Stimulated activated naive CD8-positive, alpha-beta T cell treated with anti-CD3 and anti-CD28 coated beads, Interleukin-15, Interleukin-2, amounts not matched to agents 100 ng/mL and 50 ng/mL, for 24 hours (primary cell): ENCODE data around the gene POLR2L.

ENCODE experiments used
- H3K27ac Mint-ChIP-seq: one replicate; pipeline ENCODE4 v1.8.0; 2021; ENCODE audit warnings: mild to moderate bottlenecking, mixed read lengths
- H3K27me3 Mint-ChIP-seq: one replicate; pipeline ENCODE4 v1.8.0; 2021; ENCODE audit warnings: mixed read lengths
- H3K36me3 Mint-ChIP-seq: one replicate; pipeline ENCODE4 v1.8.0; 2021; ENCODE audit warnings: low read depth, mixed read lengths
- H3K4me1 Mint-ChIP-seq: one replicate; pipeline ENCODE4 v1.8.0; 2021; ENCODE audit warnings: low read depth, mixed read lengths
- H3K4me3 Mint-ChIP-seq: one replicate; pipeline ENCODE4 v1.8.0; 2021; ENCODE audit warnings: mild to moderate bottlenecking, mixed read lengths
- H3K9me3 Mint-ChIP-seq: one replicate; pipeline ENCODE4 v1.8.0; 2021; ENCODE audit warnings: mixed read lengths

The POLR2L gene

GRCh38 chr11:798093-798713, 44.1 kb downstream of the POLR2L start, which contains the start of gene SLC25A22:
TSS of gene SLC25A22 (minus strand) at chr11:798281. CDS start at chr11:795006, 3,275 bp downstream.
- Mint-ChIP-seq H3K4me3 (peak within 1 kb of the TSS; percentile 87), H3K36me3 (no peaks in the 10 kb centered on the region), H3K27me3 (no peaks in the 10 kb centered on the region), H3K9me3 (no peaks in the 10 kb centered on the region), H3K27ac (peak within 1 kb of the TSS; percentile 71), H3K4me1 (peaks cover 13% of the 10 kb centered on the region)

DNA sequence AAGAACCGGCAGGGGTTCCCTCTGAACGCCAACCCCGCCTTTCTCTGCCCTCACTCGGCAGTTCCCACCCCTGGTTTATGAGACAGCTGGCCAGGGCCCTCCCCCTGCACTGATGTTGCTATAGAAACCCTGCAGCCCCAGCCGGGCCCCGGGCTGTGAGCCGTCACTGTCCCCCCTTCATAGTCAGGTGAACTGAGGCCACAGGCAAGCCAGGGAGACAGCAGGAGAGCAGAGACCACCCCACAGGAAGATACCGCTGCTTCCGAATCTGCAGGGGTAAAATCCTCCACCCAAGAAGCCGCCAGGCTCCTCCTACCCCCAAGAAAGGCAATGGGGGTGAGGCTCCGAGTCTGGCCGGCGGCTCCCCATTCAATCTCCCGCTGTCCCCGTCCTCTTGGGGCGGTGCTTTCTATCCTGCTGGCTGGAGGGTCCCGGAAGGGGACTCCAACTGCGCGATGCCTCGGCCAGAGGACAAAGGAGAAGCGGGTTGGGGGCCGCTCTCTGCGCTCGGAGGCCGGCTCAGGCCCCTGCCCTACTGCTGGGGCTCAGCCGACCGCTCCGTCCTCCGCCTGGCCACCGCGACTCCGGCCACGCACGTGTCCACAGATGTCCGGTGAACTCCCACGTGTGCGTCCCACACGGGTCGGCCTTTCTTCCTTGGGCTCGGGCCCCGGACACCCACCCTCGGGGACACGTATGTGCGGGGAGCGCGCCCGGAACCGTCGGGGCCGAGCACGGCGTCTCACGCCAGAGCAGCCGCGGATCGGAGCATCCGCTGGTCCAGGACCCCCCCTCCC, 44.8 kb downstream of the POLR2L start:
- Mint-ChIP-seq H3K4me3 (peak overlapping the region; percentile 87), H3K36me3 (no peaks in the 10 kb centered on the region), H3K4me1 (peaks cover 10% of the 10 kb centered on the region), H3K27ac (peak overlapping the region; percentile 71), H3K9me3 (no peaks in the 10 kb centered on the region), H3K27me3 (no peaks in the 10 kb centered on the region)

DNA sequence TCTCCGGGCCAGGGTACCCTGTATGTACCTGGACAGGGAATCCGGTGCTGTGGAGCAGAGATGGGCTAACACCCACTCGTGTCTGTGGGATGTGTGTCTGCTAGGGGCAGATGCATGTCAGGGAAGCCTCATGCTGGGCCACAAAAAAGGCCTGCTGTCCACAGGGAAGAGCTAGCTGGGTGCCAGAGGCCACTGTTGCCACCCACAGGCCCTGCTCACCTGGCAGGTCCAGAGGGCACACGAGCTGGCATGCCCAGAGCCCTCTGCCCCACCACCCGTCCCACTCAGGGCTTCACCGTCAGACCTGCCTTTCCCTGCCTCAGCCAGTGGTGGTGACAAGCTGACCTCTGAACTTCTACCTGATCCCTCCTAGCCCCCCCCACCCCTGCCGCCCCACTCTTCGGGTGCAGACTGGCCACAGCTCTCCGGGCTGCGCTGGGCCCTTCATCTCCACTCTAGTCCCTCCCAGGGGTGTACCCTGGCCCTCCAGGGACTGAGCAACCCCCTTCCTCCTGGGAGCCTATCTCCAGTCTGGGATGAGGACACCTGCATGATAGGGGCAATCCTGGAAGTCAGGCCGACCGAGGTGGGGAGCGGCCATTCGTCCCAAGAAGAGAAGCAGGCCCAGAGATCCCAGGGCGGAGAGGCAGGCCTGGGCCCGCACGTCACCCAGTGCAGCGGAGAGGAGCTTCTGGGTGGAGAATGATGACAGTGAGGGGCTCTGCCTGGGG, 45.6 kb downstream of the POLR2L start:
- peak overlapping the region; percentile 87 for H3K4me3 Mint-ChIP-seq

GRCh38 chr11:795634-796564, 46.4 kb downstream of the POLR2L start:
- no peaks in the 10 kb centered on the region for H3K27me3 Mint-ChIP-seq
- no peaks in the 10 kb centered on the region for H3K9me3 Mint-ChIP-seq
- peak overlapping the region; percentile 74 for H3K27ac Mint-ChIP-seq
- peaks cover 8% of the 10 kb centered on the region for H3K36me3 Mint-ChIP-seq
- H3K4me1 Mint-ChIP-seq = peaks cover 10% of the 10 kb centered on the region
- H3K4me3 Mint-ChIP-seq = peak overlapping the region; percentile 87

More for the DNA sequence above, 45.6 kb downstream of the POLR2L start:
- Mint-ChIP-seq H3K27me3 (no peaks in the 10 kb centered on the region), H3K27ac (peak overlapping the region; percentile 74), H3K9me3 (no peaks in the 10 kb centered on the region), H3K4me1 (peaks cover 10% of the 10 kb centered on the region), H3K36me3 (peaks cover 3% of the 10 kb centered on the region)

DNA sequence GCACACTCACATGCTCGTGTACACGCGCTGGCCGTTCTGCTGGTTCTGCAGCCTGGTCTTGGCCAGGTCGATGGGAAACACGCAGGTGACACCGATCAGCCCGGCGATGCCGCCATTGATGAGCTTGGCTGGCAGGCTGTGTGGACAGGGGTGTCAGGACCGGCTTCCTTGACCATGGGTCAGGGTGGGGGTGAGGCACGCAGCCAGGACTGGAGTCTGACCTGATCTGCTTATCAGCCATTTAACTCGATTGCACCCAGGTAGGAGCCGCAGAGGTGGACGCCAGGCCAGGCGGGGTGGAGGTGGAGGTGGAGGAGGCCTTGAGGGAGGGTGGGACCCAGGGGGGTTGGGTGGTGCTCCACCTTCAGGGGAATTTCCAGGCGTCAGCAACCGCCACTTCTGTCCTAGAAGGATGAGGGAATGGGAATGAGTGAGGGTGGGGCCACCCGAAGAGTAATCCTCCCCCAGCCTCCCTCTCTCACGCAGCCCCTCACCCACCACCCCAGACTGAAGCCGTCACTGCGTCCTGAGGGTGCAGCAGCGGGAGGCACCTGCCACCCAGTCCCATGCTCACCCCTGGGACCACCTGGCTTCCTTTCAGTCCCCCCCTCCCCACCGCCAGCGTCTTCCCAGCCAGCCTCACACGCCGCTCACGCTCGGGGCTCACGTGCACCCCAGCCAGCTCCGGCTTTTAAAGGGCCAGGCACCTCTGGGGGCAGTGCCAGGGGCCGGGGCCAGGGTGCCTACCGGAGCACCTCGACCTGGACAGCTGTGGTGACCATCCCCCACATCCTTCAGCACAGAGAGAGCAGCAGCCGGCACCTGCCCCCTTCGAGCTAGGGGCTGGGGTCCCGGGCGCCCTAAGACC, 47.3 kb downstream of the POLR2L start:
- no peak overlapping the region for H3K27ac Mint-ChIP-seq
- H3K9me3 Mint-ChIP-seq = no peaks in the 10 kb centered on the region
- peaks cover 9% of the 10 kb centered on the region for H3K36me3 Mint-ChIP-seq
- H3K4me3 Mint-ChIP-seq = peak overlapping the region; percentile 87
- no peaks in the 10 kb centered on the region for H3K27me3 Mint-ChIP-seq
- peaks cover 10% of the 10 kb centered on the region for H3K4me1 Mint-ChIP-seq

DNA sequence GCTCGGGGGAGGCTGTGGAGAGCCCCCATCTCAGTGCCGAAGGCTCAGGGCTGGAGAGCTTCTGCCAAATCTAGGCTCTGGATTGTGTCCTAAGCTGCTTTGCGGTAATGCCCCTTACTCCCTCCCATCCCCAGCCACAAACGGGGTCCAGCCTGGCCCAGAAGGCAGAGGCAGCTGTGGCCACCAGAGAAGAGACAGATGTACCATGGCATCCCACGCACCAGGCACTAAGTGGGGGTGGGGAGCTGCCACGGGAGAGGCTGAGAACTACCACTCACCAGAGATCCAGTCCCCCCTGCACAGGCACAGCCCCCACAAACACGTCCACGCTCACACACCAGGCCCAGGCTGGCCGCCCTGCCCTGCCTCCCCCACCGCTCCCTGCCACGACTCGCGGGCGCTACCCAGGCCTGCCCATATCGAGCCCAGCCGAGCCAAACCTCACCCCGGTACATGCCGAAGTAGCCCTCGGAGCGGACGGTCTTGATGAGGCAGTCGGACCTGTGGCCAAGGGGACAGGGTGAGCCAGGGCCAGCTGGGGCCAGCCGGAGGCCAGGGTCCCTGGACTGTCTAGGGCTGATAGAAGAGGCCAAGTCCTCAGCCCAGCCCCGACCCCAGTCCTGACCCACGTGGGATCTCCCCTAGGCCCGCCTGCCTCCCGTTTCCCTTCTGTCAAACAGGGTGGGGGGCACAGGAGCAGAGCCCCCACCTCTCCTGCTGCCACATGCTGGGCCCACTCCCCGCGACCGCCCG, 48.1 kb downstream of the POLR2L start:
- no peak overlapping the region for H3K27ac Mint-ChIP-seq
- no peaks in the 10 kb centered on the region for H3K9me3 Mint-ChIP-seq
- no peaks in the 10 kb centered on the region for H3K27me3 Mint-ChIP-seq
- no peak overlapping the region for H3K4me3 Mint-ChIP-seq
- H3K36me3 Mint-ChIP-seq = peaks cover 9% of the 10 kb centered on the region
- peaks cover 10% of the 10 kb centered on the region for H3K4me1 Mint-ChIP-seq

DNA sequence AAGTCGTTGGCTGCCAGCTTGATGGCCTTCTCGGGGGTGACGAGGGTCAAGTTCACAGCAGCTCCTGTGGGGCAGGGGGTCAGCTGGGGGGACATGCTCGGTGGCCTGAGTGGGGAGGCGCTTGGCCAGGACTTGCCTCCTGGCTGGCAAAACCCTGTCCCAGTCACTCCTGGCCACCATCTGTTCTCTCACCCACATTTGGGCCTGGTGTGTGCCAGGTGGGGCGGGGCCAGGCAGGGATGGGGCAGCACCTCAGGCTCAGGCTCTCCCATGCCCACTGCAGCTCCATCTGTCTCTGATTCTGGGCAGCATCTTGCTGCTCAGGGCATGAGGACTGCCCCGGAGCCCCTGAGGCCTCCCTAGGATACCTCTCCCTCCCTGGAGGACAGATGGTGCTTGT, 48.8 kb downstream of the POLR2L start:
- Mint-ChIP-seq H3K27ac (no peak overlapping the region), H3K4me1 (peaks cover 10% of the 10 kb centered on the region), H3K9me3 (no peaks in the 10 kb centered on the region), H3K36me3 (peaks cover 9% of the 10 kb centered on the region), H3K27me3 (no peaks in the 10 kb centered on the region), H3K4me3 (no peak overlapping the region)

GRCh38 chr11:792873-793272, 49.5 kb downstream of the POLR2L start:
- Mint-ChIP-seq H3K27ac (no peak overlapping the region), H3K9me3 (no peaks in the 10 kb centered on the region), H3K27me3 (no peaks in the 10 kb centered on the region), H3K36me3 (peaks cover 9% of the 10 kb centered on the region), H3K4me3 (no peak overlapping the region), H3K4me1 (peaks cover 10% of the 10 kb centered on the region)

DNA sequence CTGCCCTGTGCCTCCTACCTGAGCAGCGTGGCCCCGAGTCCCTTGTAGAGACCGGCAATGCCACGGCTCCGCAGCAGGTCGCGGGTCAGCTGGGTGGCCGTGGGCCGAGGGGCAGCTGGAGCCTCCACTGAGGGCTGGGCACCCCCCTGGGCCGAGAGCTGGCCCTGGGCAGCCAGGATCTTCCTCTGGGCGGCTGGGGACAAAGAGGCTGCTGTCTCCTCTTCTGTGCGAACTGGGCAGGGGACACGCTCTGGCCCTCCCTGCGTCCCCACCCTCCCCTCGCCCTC, 49.9 kb downstream of the POLR2L start:
- Mint-ChIP-seq H3K4me1 (peaks cover 10% of the 10 kb centered on the region), H3K27me3 (no peaks in the 10 kb centered on the region), H3K4me3 (no peak overlapping the region), H3K36me3 (peaks cover 9% of the 10 kb centered on the region), H3K9me3 (no peaks in the 10 kb centered on the region), H3K27ac (no peak overlapping the region)

DNA sequence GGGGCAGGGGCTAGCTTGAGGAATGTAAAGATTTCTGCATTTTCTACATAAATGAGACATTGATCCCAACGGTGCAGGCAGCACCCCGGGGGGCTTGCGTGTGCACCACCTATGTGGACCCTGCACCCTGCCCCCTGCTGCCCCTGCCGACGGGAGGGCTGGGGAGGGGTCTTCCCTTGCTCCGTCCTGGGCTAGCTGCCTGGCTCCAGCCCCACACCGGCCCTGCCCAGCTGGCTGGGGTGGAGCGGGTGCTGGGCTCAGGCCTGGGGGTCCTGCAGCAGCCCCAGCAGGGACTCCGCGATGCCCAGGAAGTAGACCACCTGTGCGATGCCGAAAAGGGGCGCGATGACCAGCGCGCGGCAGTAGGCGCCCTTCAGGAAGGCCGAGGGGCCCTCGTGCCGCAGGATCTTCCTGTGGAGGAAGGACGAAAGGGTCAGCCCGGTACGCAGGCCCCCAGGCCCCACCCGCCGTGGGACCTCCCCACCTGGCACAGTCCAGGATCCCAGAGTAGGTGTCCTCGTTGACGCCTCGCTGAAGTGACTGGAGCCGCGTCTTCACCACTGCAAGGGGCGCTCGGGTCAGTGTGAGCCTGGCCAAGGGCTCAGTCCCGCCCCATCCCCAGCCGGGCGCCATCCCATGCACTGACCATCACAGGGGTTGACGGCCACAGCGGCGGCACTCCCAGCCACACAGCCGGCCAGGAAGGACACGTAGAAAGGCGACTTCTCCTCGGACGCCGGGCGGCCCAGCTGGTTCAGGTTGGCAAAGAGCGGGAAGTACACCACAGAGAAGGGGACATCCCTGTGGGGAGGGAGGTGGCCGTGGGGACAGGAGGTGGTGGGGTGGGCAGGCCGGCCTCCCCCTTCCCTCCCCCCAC, 50.4 kb downstream of the POLR2L start:
- peaks cover 9% of the 10 kb centered on the region for H3K36me3 Mint-ChIP-seq
- no peak overlapping the region for H3K27ac Mint-ChIP-seq
- peaks cover 8% of the 10 kb centered on the region for H3K4me1 Mint-ChIP-seq
- no peaks in the 10 kb centered on the region for H3K27me3 Mint-ChIP-seq
- no peaks in the 10 kb centered on the region for H3K9me3 Mint-ChIP-seq
- H3K4me3 Mint-ChIP-seq = no peak overlapping the region

GRCh38 chr11:790721-791564, 51.4 kb downstream of the POLR2L start:
- Mint-ChIP-seq H3K36me3 (peaks cover 9% of the 10 kb centered on the region), H3K4me3 (no peak overlapping the region), H3K4me1 (peaks cover 1% of the 10 kb centered on the region), H3K27me3 (no peaks in the 10 kb centered on the region), H3K9me3 (no peaks in the 10 kb centered on the region), H3K27ac (no peak overlapping the region)

DNA sequence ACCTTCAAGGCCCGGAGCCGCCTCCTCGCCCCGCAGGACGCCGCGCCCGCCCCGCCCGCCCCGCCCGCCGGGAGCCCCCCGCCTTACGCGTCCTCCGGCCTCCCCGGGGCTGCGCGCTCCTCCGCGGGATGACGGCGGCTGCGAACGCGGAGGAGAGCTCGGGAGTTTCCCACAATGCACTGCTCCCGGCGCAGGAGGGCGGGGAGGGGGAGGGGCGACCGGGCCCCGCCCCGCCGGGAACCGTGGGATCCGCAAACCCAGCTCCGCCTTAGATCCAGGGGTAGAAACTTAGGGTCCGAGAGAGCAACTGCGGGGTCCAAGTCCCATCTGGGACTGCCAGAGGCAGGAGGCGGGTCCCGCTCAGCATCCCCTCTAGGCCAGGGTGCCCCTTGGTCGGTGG, 52.4 kb downstream of the POLR2L start, which contains the start of gene CEND1:
Gene CEND1 (minus strand): TSS at position 148 of the 400 bp plus-strand sequence. CDS start 1,514 bp downstream, outside the sequence.
- Mint-ChIP-seq H3K27ac (no peak within 1 kb of the TSS), H3K4me3 (peak within 1 kb of the TSS; percentile 20), H3K36me3 (peaks cover 9% of the 10 kb centered on the region), H3K27me3 (no peaks in the 10 kb centered on the region), H3K9me3 (no peaks in the 10 kb centered on the region), H3K4me1 (no peaks in the 10 kb centered on the region)
